WTC11 (cell line): Measurements from ENCODE around the gene CD44. TPM values are rescaled to one million over a fixed set of nuclear protein-coding genes. Genes with fewer than 3 reads are reported as not detected.
A peak's percentile ranks its signal among the peaks of the same experiment; 100 is the strongest.

Source experiments
- ATAC-seq: fragments of 200-7000 bp; cut with Tn5 transposase; 2 replicates; pipeline ENCODE4 v1.10.0; 2021; ENCODE audit warnings: mild to moderate bottlenecking, moderate library complexity
- CTCF ChIA-PET: fragments of 300-600 bp; sonication (Branson Sonifier 250); formaldehyde crosslinking; loops from one replicate; lab custom pipeline; 2021; ENCODE audit warnings: antibody characterized with exemption; lab: Charles Lee
- POLR2A ChIA-PET: fragments of 350-600 bp; sonication (Branson Sonifier 250); formaldehyde crosslinking; loops from one replicate; lab custom pipeline; 2021; ENCODE audit warnings: antibody characterized with exemption; lab: Charles Lee
- DNase-seq: peaks from one replicate; pipeline ENCODE4 v3.0.0; 2021; ENCODE audit warnings: low spot score
- H3K27ac Mint-ChIP-seq: 2 replicates; pipeline ENCODE4 v1.8.0; 2021; ENCODE audit warnings: mixed read lengths
- H3K27me3 Mint-ChIP-seq: 2 replicates; pipeline ENCODE4 v1.8.0; 2021; ENCODE audit warnings: low read depth, mild to moderate bottlenecking, moderate library complexity, mixed read lengths
- H3K36me3 Mint-ChIP-seq: 2 replicates; pipeline ENCODE4 v1.8.0; 2021; ENCODE audit warnings: mixed read lengths
- H3K4me1 Mint-ChIP-seq: 2 replicates; pipeline ENCODE4 v1.8.0; 2022; ENCODE audit warnings: mixed read lengths
- H3K4me3 Mint-ChIP-seq: 2 replicates; pipeline ENCODE4 v1.8.0; 2021; ENCODE audit warnings: mild to moderate bottlenecking, moderate library complexity, mixed read lengths
- H3K9me3 Mint-ChIP-seq: 2 replicates; pipeline ENCODE4 v1.8.0; 2021; ENCODE audit warnings: mixed read lengths
- E2F5 ChIP-seq: sonication (generic); formaldehyde crosslinking; IDR thresholded peaks from 2 replicates; pipeline ENCODE4 v1.8.1; 2022; ENCODE audit warnings: mild to moderate bottlenecking, moderate library complexity, missing genetic modification reagents
- EMX1 ChIP-seq: fragments of 250-450 bp; sonication (Bioruptor Pico); IDR thresholded peaks from 2 replicates; pipeline ENCODE4 v1.8.0; 2021; ENCODE audit warnings: mild to moderate bottlenecking
- ERG ChIP-seq: fragments of 250-450 bp; sonication (Bioruptor Pico); IDR thresholded peaks from 2 replicates; pipeline ENCODE4 v1.8.0; 2021; ENCODE audit warnings: mild to moderate bottlenecking
- ESRRA ChIP-seq: sonication (generic); formaldehyde crosslinking; IDR thresholded peaks from 2 replicates; pipeline ENCODE4 v1.8.1; 2022; ENCODE audit warnings: mild to moderate bottlenecking, missing genetic modification reagents, borderline replicate concordance
- FOXK1 ChIP-seq: sonication (generic); formaldehyde crosslinking; IDR thresholded peaks from 2 replicates; pipeline ENCODE4 v1.8.0; 2022; ENCODE audit warnings: mild to moderate bottlenecking, moderate library complexity, missing genetic modification reagents
- NFYB ChIP-seq: sonication (generic); formaldehyde crosslinking; conservative IDR thresholded peaks from 2 replicates; pipeline ENCODE4 v1.8.0; 2022; ENCODE audit warnings: low read depth, missing genetic modification reagents
- NR1H2 ChIP-seq: sonication (generic); formaldehyde crosslinking; IDR thresholded peaks from 2 replicates; pipeline ENCODE4 v1.9.0; 2021; ENCODE audit warnings: mild to moderate bottlenecking, moderate library complexity, missing genetic modification reagents
- NR2C2 ChIP-seq: sonication (generic); formaldehyde crosslinking; IDR thresholded peaks from 2 replicates; pipeline ENCODE4 v1.8.0; 2022; ENCODE audit warnings: mild to moderate bottlenecking, missing genetic modification reagents
- OVOL2 ChIP-seq: fragments of 250-450 bp; sonication (Bioruptor Pico); IDR thresholded peaks from 2 replicates; pipeline ENCODE4 v1.9.0; 2021; ENCODE audit warnings: mild to moderate bottlenecking, borderline replicate concordance
- SMAD4 ChIP-seq: sonication (generic); formaldehyde crosslinking; IDR thresholded peaks from 2 replicates; pipeline ENCODE4 v1.8.0; 2022; ENCODE audit warnings: mild to moderate bottlenecking, missing genetic modification reagents
- SOX15 ChIP-seq: fragments of 250-450 bp; sonication (Bioruptor Pico); IDR thresholded peaks from 2 replicates; pipeline ENCODE4 v1.9.0; 2021; ENCODE audit warnings: mild to moderate bottlenecking
- STAT6 ChIP-seq: sonication (generic); formaldehyde crosslinking; conservative IDR thresholded peaks from 2 replicates; pipeline ENCODE4 v1.8.1; 2023; ENCODE audit warnings: mild to moderate bottlenecking, low read depth, missing genetic modification reagents, moderate library complexity
- ZNF263 ChIP-seq: sonication (generic); formaldehyde crosslinking; IDR thresholded peaks from 2 replicates; pipeline ENCODE4 v1.8.1; 2022; ENCODE audit warnings: low read depth, mild to moderate bottlenecking, moderate library complexity, missing genetic modification reagents
- ZNF317 ChIP-seq: sonication (generic); formaldehyde crosslinking; IDR thresholded peaks from 2 replicates; pipeline ENCODE4 v1.8.1; 2023; ENCODE audit warnings: low read depth, mild to moderate bottlenecking, moderate library complexity, missing genetic modification reagents, borderline replicate concordance
- ZNF423 ChIP-seq: fragments of 250-450 bp; sonication (Bioruptor Pico); IDR thresholded peaks from 2 replicates; pipeline ENCODE4 v2.1.2; 2022; ENCODE audit warnings: mild to moderate bottlenecking, moderate library complexity
- ZNF512 ChIP-seq: sonication (generic); formaldehyde crosslinking; IDR thresholded peaks from 2 replicates; pipeline ENCODE4 v1.8.1; 2022; ENCODE audit warnings: missing genetic modification reagents, borderline replicate concordance
- ZNF532 ChIP-seq: fragments of 250-450 bp; sonication (Bioruptor Pico); IDR thresholded peaks from 2 replicates; pipeline ENCODE4 v1.9.0; 2021; ENCODE audit warnings: mild to moderate bottlenecking, borderline replicate concordance
- ZSCAN18 ChIP-seq: fragments of 250-450 bp; sonication (Bioruptor Pico); IDR thresholded peaks from 2 replicates; pipeline ENCODE4 v2.1.2; 2022; ENCODE audit warnings: mild to moderate bottlenecking, moderate library complexity
- total RNA-seq: library from RNA; stranded (reverse); gene quantifications from 3 replicates; pipeline ENCODE4 v1.2.3, GENCODE V29; 2021

The CD44 gene
- total RNA-seq, 1 experiment from 2014 or later: 12.0 TPM

- Mint-ChIP-seq H3K4me1 (peaks cover 52% of the 10 kb centered on the region), H3K4me3 (no peak overlapping the region)
- no peak for DNase-seq
Observed at GRCh38 chr11:35211952-35212351, 73.0 kb downstream of the CD44 start.

GRCh38 chr11:35214226-35214770 is 75.3 kb downstream of the CD44 start:
- H3K4me3 Mint-ChIP-seq: no peak overlapping the region
- DNase-seq (no peak), ATAC-seq (no peak)
- peaks cover 41% of the 10 kb centered on the region for H3K4me1 Mint-ChIP-seq
- POLR2A ChIA-PET: no interaction called here
- CTCF ChIA-PET: no interaction called here
- no peak for TF ChIP-seq NR1H2
- no peak for TF ChIP-seq ERG (CRISPR knock-in tag)
- no peak for TF ChIP-seq SOX15 (CRISPR knock-in tag)
- TF ChIP-seq ZNF532 (CRISPR knock-in tag): no peak
- TF ChIP-seq E2F5 (CRISPR knock-in tag): no peak
- H3K9me3 Mint-ChIP-seq: peaks cover 13% of the 10 kb centered on the region
- H3K36me3 Mint-ChIP-seq: peaks cover 9% of the 10 kb centered on the region; the same call in 1 of the 2 replicates
- H3K27me3 Mint-ChIP-seq: no peaks in the 10 kb centered on the region
- peak overlapping the region; percentile 33 for H3K27ac Mint-ChIP-seq

More at GRCh38 chr11:35211952-35212351, 73.0 kb downstream of the CD44 start:
- no peak for TF ChIP-seq ZNF317 (CRISPR knock-in tag)
- ATAC-seq: no peak
- H3K27me3 Mint-ChIP-seq: no peaks in the 10 kb centered on the region; the same call in 1 of the 2 replicates
- no peak overlapping the region for H3K27ac Mint-ChIP-seq
- POLR2A ChIA-PET: no interaction called here
- H3K9me3 Mint-ChIP-seq: peaks cover 14% of the 10 kb centered on the region
- H3K36me3 Mint-ChIP-seq: peaks cover 9% of the 10 kb centered on the region; the same call in 1 of the 2 replicates
- CTCF ChIA-PET: no interaction called here

- CTCF ChIA-PET: no interaction called here
- Mint-ChIP-seq H3K4me3 (peak overlapping the region; percentile 9; the same call in 1 of the 2 replicates), H3K27me3 (no peaks in the 10 kb centered on the region), H3K4me1 (peaks cover 41% of the 10 kb centered on the region), H3K9me3 (peaks cover 11% of the 10 kb centered on the region), H3K27ac (peak overlapping the region; percentile 91), H3K36me3 (peaks cover 9% of the 10 kb centered on the region; the same call in 1 of the 2 replicates)
- POLR2A ChIA-PET: no interaction called here
- ATAC-seq (peak; percentile 88), DNase-seq (peak; percentile 68)
- TF ChIP-seq ZNF512 (CRISPR knock-in tag) (no peak), OVOL2 (no peak), STAT6 (CRISPR knock-in tag) (no peak), SMAD4 (CRISPR knock-in tag) (no peak), SOX15 (CRISPR knock-in tag) (no peak), ZSCAN18 (CRISPR knock-in tag) (no peak), NR2C2 (no peak), NR1H2 (no peak), ZNF423 (CRISPR knock-in tag) (no peak), EMX1 (CRISPR knock-in tag) (no peak), NFYB (CRISPR knock-in tag) (no peak), ZNF317 (CRISPR knock-in tag) (no peak), ESRRA (no peak), FOXK1 (CRISPR knock-in tag) (no peak), ZNF263 (CRISPR knock-in tag) (no peak)
Observed at GRCh38 chr11:35214792-35215193, 75.8 kb downstream of the CD44 start.
